Panc1 (cell line): Measurements from ENCODE around the gene LARP4B.

Experiments
- TF ChIP-seq, protein P1 (sequence below): fragments of 450-650 bp; IDR thresholded peaks from 2 replicates; pipeline ENCODE4 v1.5.1; 2017; ENCODE audit warnings: mild to moderate bottlenecking
- TF ChIP-seq, protein P2 (sequence below), 2 experiments: IDR thresholded peaks; 2 replicates each; pipeline ENCODE4 v1.6.1; 2011 to 2012; ENCODE audit warnings: low read depth in 2 of 2, control low read depth in 1 of 2, low read length in 1 of 2, mild to moderate bottlenecking in 1 of 2, moderate library complexity in 1 of 2; ENCODE audit not compliant: insufficient read depth in 1 of 2

DNA sequence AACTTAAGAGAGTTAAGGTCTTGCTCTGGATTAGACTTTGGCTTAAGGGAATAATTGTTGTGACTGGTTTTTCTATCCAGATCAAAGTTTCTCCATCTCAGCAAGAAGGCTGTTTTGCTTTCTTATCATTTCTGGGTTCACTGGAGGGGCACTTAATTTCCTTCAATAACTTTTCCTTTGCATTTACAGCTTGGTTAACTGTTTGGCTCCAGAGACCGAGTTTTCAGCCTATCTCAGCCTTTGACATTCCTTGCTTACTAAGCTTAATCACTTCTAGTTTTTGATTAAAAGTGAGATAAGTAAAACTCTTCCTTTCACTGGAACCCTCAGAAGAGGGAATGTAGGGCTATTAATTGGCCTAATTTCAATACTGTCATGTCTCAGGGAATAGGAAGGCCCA is 76.4 kb downstream of the LARP4B start:
- TF ChIP-seq, protein P1, sequence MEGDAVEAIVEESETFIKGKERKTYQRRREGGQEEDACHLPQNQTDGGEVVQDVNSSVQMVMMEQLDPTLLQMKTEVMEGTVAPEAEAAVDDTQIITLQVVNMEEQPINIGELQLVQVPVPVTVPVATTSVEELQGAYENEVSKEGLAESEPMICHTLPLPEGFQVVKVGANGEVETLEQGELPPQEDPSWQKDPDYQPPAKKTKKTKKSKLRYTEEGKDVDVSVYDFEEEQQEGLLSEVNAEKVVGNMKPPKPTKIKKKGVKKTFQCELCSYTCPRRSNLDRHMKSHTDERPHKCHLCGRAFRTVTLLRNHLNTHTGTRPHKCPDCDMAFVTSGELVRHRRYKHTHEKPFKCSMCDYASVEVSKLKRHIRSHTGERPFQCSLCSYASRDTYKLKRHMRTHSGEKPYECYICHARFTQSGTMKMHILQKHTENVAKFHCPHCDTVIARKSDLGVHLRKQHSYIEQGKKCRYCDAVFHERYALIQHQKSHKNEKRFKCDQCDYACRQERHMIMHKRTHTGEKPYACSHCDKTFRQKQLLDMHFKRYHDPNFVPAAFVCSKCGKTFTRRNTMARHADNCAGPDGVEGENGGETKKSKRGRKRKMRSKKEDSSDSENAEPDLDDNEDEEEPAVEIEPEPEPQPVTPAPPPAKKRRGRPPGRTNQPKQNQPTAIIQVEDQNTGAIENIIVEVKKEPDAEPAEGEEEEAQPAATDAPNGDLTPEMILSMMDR = no peak
- TF ChIP-seq, protein P2, sequence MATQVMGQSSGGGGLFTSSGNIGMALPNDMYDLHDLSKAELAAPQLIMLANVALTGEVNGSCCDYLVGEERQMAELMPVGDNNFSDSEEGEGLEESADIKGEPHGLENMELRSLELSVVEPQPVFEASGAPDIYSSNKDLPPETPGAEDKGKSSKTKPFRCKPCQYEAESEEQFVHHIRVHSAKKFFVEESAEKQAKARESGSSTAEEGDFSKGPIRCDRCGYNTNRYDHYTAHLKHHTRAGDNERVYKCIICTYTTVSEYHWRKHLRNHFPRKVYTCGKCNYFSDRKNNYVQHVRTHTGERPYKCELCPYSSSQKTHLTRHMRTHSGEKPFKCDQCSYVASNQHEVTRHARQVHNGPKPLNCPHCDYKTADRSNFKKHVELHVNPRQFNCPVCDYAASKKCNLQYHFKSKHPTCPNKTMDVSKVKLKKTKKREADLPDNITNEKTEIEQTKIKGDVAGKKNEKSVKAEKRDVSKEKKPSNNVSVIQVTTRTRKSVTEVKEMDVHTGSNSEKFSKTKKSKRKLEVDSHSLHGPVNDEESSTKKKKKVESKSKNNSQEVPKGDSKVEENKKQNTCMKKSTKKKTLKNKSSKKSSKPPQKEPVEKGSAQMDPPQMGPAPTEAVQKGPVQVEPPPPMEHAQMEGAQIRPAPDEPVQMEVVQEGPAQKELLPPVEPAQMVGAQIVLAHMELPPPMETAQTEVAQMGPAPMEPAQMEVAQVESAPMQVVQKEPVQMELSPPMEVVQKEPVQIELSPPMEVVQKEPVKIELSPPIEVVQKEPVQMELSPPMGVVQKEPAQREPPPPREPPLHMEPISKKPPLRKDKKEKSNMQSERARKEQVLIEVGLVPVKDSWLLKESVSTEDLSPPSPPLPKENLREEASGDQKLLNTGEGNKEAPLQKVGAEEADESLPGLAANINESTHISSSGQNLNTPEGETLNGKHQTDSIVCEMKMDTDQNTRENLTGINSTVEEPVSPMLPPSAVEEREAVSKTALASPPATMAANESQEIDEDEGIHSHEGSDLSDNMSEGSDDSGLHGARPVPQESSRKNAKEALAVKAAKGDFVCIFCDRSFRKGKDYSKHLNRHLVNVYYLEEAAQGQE (IDR thresholded peaks at IDR 0.05; ENCODE audit: insufficient read depth in 1 of 2, low read depth in 2 of 2, low read length in 1 of 2) = no peak
